Forelimb muscle (tissue), 1 donor: ENCODE results near the gene ACTR2. TPM values are rescaled to one million over a fixed set of nuclear protein-coding genes. Genes with fewer than 3 reads are reported as not detected.
"Not testable (repeated sequence)": the region's sequence is repeated elsewhere in the genome, so short reads cannot be mapped to it uniquely, and the experiment has no call there.

Experiments
- DNase-seq: peaks from one replicate; pipeline ENCODE4 v3.0.0-alpha.2; 2013; ENCODE audit warnings: low read depth
- polyA plus RNA-seq: library from polyadenylated mRNA; unstranded; fragments of 120-200 nt; gene quantifications from one replicate; pipeline ENCODE4 v1.2.1, GENCODE V29; 2013; ENCODE audit not compliant: insufficient read length

Gene ACTR2
- polyA plus RNA-seq, 1 donor: 110 TPM

GRCh38 chr2:65313126-65313953 lies 85.7 kb downstream of the ACTR2 start:
- DNase-seq: no peak

DNA sequence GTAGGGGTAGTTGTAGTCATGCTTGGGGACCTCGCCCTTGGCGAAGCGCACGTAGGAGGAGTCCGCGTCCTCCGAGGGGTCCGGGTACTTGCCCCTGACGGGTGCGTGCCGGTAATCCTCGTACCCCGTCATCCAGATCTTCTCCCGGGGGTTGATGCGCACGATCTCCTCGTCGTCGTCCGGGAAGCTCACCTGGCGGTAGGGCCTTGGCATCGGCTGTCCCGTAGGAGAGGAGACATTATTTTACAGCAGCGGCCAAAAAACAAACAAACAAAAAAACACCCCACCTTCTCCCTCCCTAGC lies 86.3 kb downstream of the ACTR2 start:
- DNase-seq: no peak

GRCh38 chr2:65314801-65315441 lies 87.3 kb downstream of the ACTR2 start:
- no peak for DNase-seq

GRCh38 chr2:65316072-65316471 lies 88.4 kb downstream of the ACTR2 start:
- peak; percentile 58 for DNase-seq

DNA sequence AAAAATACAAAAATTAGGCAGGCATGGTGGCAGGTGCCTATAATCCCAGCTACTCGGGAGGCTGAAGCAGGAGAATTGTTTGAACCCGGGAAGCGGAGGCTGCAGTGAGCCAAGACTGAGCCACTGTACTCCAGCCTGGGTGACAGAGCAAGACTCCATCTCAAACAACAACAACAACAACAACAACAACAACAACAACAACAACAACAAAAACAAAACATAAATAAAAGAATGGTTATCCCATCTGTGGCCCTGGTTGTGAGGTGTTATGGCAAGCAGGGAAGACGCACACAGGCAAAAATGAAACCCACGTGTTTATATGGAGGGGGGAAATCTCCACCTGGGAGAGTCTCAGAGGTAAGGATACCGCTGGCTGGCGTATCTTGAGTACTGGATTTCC lies 89.7 kb downstream of the ACTR2 start:
- not testable (repeated sequence) for DNase-seq

GRCh38 chr2:65317841-65318240 lies 90.2 kb downstream of the ACTR2 start:
- DNase-seq: no peak

- no peak for DNase-seq
Observed at GRCh38 chr2:65319072-65319673, 91.5 kb downstream of the ACTR2 start.

- DNase-seq: no peak
Observed at GRCh38 chr2:65319674-65320041, 92.0 kb downstream of the ACTR2 start.

GRCh38 chr2:65320042-65320725 lies 92.6 kb downstream of the ACTR2 start:
- DNase-seq: no peak

Other genes with a start within 250 kb of the ACTR2 start
- gene SLC1A4, start 238.4 kb upstream of the ACTR2 start, polyA plus RNA-seq: 14.3 TPM
- 26.0 TPM for gene CEP68, start 171.4 kb upstream of the ACTR2 start, polyA plus RNA-seq
- gene RAB1A, start 97.7 kb upstream of the ACTR2 start, polyA plus RNA-seq: 118 TPM
- 27.9 TPM for gene SPRED2, start 204.8 kb downstream of the ACTR2 start, polyA plus RNA-seq